Measurements from ENCODE around the gene RP9.
A peak's percentile ranks its signal among the peaks of the same experiment; 100 is the strongest.

The RP9 gene, protein sequence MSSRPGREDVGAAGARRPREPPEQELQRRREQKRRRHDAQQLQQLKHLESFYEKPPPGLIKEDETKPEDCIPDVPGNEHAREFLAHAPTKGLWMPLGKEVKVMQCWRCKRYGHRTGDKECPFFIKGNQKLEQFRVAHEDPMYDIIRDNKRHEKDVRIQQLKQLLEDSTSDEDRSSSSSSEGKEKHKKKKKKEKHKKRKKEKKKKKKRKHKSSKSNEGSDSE

DNA sequence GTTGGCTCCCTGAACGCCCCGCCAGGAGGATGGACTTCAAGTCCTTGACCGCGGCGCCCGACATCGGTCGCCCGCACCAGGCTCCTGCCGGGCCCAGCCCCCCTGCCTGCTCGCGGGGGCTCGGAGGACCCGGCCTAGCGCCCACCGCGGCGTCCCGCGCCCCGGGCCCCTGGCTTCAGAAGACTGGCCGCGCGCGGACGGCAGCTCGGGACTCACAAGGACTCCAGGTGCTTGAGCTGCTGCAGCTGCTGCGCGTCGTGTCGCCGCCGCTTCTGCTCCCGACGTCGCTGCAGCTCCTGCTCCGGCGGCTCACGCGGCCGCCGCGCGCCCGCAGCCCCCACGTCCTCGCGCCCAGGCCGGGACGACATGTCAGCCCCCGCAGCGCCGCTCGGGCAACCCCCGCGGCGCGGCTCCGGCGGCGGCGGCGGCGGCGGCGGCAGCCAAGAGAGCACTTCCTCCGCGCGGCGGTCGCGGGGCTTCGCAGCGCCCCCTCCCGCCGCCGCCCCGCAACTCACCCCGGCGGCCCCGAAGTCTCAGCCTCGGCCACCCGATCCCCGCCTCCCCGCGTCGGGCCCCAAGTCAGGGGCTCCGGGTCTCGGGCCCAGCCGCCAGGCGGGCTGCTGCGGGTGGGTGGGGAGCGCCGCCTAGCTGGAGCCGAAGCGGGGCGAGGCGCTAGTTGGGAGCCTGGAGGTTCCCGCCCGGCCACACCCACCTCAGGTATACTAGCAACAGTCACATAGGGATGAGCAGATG is at the start of gene RP9:
Gene RP9 (minus strand): TSS at position 400 of the 753 bp plus-strand sequence. CDS start 32 bp downstream, at position 368.
- DNase-seq (ENCODE audit: low read depth): peak; percentile 68

DNA sequence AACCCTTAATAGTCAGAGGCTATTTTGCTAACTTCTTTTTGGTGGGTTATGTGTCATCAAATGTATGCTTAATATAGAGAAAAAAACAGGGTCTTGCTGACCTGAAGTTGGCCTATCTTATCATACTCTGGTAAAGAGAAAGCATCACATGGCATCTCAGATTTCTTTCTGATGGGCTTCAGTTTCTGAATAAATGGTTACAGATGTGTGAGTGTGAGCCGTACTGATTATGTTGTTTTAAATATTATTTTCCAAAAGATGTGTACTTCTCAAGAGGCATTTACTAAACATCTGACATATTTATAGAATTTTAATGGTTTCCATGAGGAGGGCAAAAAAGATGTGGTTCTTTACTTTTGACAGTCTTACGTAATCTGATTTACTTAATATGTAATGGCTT is 48.6 kb upstream of the RP9 start:
- no peak for DNase-seq (ENCODE audit: low read depth)

DNA sequence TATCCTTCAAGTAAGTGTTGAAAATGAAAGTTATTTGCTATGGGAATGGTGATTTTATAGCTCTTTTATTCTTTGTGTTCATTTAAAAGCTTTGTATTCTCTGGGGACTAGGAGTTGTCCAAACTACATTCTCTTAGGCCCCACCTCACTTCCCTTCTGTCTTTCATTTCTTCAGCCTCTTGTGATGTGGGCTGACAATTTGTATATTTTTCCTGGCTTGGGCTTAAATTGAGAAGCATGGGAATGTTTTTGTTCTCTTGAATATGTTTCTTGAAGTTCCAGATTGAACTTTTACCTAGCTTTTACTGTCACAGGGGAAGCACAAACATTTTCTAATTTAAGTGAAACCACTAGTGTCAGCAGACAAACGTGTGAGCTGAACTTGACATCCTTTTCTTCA is 48.1 kb upstream of the RP9 start:
- no peak for DNase-seq (ENCODE audit: low read depth)

DNA sequence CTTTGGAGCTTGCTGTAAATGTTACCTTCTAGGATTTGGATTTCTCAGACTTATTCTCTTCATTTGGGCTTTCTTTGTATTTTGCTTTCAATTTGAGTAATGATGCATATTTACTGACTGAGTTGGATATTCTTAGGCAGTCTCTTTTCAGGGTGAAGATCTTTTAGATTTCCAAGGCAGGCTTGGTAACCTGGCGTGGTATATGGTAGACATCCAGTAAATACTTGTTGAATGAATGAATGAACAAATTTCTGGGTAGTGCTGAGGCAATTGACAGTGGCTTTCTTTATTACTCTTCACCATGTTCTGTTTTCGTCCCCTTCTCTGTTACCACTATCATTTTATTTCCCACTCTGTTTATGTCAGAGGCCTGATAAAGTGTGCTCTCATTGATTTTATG is 47.2 kb upstream of the RP9 start:
- no peak for DNase-seq (ENCODE audit: low read depth)

DNA sequence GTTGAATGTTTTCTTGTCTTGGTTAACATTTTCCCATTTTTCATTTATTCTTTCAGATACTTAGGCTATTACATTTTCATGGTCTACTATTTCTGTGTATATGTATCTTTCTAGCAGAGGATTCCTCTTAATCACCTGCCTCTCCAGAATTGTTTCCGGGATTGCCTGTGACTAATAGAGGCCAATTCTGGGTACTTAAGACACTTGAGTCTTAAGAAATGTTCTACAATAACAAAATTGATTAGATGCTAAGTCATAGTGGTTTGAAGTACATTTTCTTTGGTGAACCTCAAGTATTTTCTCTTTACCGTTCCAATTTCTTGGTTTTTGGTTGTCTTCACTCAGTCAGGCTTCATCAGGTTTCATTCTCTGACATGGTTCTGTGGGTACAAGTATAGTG is 46.6 kb upstream of the RP9 start:
- DNase-seq (ENCODE audit: low read depth): no peak

DNA sequence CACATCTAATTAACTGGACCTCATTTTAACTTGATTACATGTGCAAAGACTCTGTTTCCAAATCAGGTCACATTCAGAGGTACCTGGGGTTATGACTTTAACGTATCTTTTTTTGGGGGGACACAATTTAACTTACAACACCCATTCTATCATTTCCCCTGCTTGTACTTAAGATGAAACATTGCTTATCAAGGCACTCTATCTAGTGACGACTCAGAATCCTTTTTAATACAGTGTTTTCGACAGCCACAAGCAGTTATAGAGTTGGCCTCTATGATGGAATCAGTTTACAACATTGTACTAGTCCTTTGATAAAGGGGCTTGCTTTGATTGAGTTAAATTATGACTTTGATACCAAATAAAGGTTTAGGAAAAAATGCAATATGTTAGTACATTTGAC is 42.9 kb upstream of the RP9 start:
- no peak for DNase-seq (ENCODE audit: low read depth)

DNA sequence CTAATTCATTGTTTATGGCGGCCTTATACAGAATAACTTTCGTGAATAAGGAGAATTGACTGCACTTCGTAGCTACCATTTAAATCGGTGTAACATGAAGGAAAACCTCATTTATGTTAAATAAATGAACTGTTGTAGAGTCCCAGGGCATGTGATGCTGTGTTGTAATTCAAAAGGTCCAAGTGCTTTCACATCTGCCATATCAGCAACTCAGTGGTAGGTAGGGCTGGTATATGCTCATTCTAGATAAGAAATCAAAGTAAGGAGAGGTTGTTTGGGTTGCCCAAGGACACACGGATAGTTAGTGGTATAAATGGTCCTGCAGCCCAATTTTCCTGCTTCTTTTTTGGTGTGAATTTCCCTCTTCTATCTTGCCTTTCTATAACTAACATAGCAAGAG is 36.0 kb upstream of the RP9 start:
- no peak for DNase-seq (ENCODE audit: low read depth)

DNA sequence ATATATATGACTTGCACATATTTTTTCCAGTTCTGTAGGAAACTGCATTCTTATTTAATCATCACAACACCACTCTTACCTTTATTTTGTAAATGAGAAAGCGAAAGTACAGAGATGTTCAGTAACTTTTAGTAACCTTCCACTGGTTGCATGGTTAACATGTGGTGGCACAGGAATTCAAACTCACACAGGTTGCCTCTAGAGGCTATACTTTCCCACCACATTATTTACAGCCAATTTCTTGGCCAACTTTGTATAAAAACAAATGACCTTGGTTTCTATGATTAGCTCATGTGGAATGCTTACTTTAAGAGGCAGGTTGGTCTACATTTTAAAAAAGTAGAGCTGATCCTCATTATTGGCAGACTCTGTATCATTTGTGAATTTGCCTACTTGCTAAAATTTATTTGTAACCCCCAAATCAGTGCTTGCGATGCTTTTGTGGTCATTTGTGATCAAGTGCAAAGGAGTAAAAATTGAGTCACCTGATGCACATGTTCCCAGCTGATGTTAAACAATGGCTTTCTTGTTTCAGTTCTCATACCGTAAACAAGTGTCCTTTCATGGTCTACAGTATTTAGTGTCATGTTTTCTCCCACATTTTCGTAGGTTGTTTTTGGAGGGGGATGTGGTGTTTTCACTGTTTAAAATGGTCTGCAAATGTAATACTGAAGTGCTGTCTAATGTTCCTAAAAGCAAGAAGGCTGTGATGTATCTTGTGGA is 35.0 kb upstream of the RP9 start:
- DNase-seq (ENCODE audit: low read depth): no peak

DNA sequence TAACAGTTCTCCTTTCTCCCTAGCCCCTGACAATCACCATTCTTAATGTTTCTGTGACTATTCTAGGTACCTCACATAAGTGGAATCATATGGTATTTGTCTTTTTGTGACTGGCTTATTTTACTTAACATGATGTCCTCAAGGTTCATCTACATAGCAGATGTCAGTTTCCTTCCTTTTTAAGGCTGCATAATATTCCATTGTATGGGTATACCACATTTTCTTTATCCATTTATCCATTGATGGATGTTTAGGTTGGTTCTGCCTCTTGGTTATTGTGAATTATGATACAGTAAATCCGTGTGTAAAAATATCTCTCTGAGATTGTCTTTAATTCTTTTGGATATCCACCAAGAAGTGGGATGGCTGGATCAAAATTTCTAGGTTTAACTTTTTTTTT is 33.4 kb upstream of the RP9 start:
- DNase-seq (ENCODE audit: low read depth): no peak

DNA sequence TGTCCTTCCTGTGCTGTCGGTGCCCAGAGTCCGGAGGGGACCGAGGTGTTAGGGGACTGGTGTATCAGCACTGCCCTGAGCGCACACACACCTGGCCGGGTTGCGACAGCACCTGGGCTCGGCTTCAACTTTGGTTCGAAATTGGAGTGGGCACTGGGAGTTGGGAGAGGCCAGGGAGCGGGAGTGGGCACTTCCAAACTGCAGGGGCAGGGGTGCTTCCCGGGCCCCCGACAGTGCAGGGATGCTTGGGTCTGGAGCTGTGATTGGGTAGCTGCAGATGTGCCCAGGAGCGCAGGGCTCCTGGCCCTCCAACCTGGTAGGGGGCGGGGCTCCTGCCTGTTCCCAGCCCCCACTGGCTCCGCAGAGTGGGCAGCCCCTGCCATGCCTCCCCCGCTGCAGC is 27.9 kb upstream of the RP9 start:
- DNase-seq (ENCODE audit: low read depth): no peak

DNA sequence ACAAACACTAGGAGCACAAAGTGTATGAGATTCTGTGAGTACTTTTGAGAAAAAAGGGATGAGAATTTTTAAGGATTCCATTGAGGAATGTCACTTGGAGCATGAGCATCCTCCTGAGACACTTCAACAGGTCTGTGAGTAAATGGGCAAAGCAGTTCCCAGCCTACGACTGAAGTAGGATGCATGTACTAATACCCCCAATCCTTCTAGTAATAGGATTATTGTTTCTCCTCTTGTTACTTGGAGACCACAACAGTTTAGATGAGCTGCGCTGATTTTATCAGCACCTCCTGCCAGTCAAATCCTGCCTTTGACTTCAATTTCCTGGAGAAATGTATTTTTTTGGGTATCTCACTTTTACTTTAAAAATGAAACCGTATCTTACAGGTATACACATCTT is 21.0 kb upstream of the RP9 start:
- DNase-seq (ENCODE audit: low read depth): no peak

DNA sequence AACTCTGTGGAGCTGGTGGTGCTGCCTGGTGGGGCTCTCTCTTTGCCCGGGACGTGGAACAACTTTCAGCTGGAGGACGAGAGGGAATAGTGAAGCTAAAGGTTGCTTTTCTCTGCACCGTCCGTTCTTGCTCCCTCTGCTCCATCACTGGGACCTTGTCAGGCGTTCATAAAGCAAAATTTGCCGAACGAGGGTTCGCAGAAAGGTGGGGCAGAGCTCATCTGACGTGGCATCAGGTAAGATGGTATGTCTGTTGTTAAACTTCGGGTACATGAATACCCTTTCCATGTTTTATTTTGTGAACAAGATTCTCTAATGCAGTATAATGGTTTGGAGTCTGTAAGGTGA is 20.6 kb upstream of the RP9 start:
- no peak for DNase-seq (ENCODE audit: low read depth)

DNA sequence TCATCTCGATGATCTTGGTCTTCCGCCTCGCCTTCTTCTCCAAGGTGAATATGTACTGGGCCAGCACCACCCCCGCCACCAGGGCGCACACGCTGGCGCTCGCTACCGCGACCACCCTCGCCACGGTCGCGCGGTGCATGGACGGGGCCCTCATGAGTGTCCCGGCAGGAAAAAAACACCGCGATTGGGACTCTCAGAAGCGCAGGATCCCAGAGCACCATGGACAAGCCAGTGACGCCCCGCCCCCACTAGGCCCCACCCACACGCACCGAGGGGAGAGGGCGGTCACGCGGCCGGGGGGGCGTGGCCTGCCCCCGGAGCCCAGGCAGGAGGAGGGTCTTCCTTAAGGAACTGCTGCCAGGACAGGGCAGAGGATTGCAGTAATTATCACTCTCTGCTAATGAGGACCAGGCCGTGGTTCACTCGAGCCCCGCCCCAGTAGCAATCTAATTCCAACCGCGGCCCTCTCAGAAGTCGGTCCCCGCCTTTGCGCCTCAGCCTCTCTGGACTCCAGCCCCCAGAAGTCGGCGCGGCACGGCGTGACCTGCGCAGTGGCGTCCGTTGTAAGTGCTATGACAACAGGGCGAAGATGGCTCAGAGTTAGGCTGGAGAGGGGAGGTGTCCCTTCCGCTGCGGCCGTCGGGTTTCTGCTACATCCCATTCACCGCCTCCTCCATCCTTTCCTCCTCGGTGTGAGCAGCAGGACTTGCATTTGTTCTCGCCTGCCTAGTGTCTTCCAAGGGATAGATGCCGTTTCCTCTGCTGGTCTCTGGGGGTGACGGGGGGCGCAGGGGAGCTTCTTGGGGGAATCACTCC is 20.0 kb upstream of the RP9 start, which contains the start of gene BBS9:
Gene BBS9 (plus strand): TSS at position 575 of the 816 bp plus-strand sequence. CDS start 16,689 bp downstream, outside the sequence.
- DNase-seq (ENCODE audit: low read depth): peak; percentile 84

DNA sequence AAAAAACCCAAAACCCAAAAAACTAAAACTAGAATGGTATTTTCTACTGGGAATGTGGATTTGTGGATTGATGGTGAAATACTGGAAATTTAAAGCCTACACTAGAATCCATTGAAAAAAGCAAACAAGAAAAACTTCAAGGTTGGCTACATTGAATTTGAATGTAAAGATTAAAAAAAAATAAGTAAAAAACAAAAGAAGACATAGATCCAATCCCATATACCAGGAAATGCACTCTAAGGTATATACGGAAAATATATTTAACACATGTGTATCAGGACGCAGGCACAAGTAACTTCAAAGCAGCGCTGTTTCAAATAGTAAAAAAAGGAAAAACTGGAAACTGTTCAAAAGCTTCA is 19.4 kb upstream of the RP9 start:
- DNase-seq (ENCODE audit: low read depth): no peak

DNA sequence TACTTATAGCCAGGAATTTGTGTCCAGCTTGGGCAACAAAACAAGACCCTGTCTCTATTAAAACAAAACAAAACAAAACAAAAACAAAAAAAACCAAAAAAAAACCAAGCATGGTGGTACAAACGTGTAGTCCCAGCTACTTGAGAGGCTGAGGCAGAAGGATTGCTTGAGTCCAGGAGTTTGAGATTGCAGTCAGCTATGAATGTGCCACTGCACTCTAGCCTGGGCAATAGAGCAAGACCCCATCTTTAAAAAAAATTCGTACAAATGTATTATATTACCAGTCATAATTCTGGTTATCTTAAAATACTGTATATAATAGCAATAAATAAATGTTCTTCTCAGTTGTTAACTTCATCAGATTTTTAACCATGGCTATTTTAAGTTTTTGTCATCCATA is 17.9 kb upstream of the RP9 start:
- DNase-seq (ENCODE audit: low read depth): no peak

DNA sequence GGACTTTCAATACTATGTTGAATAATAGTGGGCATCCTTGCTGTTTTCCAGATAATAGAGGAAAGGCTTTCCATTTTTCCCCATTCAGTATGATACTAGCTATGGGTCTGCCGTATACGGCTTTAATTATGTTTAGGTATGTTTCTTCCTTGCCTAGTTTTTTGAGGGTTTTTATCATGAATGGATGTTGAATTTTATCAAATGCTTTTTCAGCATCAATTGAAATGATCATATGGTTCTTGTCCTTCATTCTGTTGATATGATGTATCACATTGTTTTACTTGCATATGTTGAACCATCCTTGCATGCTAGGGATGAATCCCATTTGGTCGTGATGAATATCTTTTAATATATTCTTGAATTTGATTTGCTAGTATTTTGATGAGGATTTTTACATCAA is 9.2 kb upstream of the RP9 start:
- DNase-seq (ENCODE audit: low read depth): no peak

DNA sequence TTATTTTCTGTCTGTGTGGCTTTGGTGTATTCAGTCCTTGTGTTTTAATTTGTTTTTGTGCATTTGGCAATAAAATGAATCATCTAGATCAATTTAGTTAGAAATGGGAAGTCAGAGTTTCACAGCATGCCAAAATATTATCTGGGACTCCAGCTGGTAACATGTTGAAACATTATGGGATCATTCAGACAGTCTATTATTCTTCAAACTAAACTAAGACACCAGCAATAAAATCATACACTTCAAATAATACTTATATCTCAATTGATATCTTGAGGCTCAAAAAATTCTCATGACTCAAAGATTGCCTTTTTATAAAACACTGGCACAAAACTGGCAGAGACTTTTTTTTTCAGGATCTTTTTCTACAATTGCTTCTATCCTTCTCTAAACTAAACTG is 5.8 kb upstream of the RP9 start:
- no peak for DNase-seq (ENCODE audit: low read depth)

DNA sequence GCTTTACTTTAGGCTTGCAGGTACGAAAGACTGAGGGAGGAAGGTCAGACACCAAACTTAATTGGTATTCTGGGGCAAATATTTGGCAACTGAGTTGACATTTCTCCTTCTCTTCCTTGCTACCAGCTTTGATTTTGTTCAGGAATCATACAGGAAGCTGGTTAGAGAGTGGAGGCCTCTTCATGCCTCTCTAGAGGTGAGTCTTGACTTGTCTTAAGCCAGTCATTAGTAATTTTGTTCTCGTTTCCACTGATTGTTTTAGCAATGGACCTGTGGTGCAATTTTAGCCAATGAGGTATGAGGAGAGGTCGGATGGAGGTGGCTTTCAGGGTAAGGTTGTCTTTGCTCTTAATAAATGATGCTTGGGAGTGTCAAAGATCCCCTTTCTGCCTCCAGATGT is 2.4 kb upstream of the RP9 start:
- DNase-seq (ENCODE audit: low read depth): no peak

DNA sequence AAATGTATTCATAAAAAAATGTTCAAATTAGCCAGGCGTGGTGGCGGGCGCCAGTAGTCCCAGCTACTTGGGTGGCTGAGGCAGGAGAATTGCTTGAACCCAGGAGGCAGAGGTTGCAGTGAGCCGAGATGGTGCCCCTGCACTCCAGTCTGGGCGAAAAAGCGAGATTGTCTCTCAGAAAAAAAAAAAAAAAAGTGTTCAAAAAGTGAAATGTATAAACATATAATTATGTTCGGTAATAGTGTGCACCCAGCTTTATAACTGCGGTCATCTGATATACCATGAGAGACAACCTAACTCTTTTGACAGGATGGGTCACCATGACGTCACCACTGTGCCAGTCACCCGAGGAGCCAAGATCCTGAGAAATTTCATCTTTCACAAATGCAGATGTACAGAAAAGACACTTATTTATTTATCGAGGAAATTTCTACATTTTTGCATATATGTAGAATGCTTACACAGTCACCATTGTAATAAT is 594 bp upstream of the RP9 start:
- DNase-seq (ENCODE audit: low read depth): no peak

DNA sequence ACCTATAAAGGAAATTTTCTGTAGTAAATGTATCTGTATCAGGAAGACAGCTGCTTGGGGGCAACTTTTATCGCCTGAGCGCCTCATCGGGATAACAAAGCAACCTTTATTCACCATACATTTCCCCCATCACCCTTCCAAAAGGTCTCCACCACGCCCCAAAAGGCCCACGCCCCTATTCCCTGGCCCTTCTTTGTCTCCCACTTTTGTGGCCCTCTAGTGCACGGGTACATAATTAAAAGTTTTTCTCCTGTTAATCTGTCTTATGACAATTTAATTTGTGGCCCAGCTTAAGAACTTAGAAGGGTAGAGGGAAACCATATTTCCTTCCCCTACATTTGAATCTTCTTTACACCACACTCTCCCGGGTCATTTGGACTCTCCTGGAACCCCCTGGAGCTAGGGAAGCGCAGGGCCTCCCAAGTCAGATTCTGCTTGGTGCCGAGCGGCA is 625 bp downstream of the RP9 start:
- DNase-seq (ENCODE audit: low read depth): no peak

DNA sequence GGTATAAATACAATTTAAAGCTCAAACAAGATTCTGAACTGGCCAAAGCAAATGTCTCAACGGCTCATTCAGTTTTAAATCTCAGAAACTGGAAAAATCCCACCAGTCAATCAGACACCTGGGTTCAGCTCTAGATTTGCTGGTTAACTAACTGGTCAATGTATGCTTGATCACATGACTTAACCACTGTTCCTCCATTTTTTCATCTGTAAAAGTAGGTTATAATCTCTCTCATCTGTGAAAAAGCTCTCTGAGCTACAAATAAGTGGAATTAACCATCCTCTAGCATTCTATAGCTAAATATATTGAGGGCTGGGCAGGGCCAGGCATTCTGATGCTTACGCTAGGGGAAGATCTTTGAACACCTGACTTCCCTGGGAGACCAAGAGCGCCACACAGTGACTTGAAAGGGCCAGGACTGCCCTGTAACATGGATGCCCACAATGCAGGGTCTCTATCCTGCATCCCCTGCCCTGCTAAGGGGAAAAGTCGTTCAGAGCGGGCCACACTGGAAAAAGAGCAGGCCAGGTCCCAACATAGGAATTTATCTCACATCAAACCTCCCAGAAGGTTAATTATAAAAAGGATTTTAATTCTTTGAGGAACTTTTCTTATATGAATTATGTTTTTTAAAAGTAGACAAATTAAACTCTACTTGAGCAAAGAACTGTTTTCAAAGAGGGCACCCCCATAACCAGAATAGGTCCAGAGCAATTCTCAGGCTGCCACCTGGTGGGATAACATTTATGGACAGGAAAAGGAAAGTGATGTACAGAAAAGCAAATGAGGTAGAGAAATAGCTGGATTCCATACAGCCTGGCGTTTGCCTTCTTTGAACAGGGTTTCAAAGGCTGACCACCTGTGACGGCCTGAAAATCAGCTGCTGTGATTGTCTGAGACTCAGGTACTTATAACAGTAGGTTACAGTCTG is 1.8 kb downstream of the RP9 start:
- peak; percentile 6 for DNase-seq (ENCODE audit: low read depth)
